Measurements from ENCODE around the gene TPCN2. TPM values are rescaled to one million over a fixed set of nuclear protein-coding genes. Genes with fewer than 3 reads are reported as not detected.

The TPCN2 gene
- total and polyA plus RNA-seq, 12 donors: 3.4 to 19.2 (median 7.8) TPM

DNA sequence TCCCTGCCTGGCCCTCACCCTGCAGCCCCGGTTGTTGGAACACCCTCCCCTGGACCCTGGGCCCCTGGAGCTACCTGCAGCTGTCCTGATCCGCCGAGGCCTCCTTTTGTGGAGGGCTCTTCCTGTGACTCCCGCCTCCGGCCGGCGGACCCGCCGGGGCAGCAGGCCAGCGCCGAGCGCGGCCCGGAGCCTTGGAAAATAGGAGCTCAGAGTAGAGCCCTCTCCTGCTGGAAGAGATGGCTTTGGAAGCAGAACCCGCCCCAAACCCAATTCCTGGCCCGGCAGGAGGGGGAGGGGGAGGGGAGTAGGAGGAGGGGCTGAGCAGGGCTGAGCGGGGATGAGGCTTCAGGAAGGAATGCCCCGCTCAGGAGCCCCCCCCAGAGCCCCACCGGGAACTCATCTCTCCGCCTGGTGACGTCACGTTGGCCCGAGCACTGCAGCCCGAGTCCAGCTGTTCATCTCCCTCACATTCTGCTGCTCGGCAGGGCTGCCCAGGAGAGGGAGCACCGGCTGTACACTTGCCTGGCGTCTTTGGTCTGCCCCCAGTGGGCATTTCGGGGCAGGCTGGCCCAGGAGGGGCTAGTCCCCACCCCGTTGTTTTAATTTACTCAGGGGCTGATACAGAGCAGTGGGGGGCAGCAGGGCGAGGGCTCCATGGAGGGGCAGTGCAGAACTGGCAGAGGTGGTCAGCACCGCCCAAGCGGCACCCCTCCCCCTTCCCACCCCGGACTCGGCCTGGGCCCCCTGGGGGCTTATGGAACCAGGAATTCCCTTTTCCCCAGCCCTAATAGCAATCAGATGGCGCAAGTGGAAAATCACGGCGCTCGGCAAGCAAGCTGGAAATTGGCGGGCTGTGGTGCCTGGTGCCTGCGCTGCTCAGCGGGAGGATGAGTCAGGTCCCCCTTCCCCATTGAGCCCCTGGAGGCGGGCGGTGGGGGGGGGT is 35.5 kb upstream of the TPCN2 start, which contains the start of gene MRGPRF:
MRGPRF (minus strand) TSS at position 238 of the 943 bp plus-strand sequence. CDS start 3,345 bp downstream, outside the sequence.
- Histone ChIP-seq H3K27me3 (peaks cover 0 to 54% (median 35%) of the 10 kb centered on the region in 7 donors), H3K36me3 (no peaks in the 10 kb centered on the region), H3K27ac (peak within 1 kb of the TSS; percentile 35 to 86 (median 80)), H3K9me3 (no peaks in the 10 kb centered on the region), H3K4me1 (peaks cover 5 to 64% (median 37%) of the 10 kb centered on the region in 9 donors), H3K4me3 (peak within 1 kb of the TSS; percentile 10 to 55 (median 51))
- ATAC-seq (peak; percentile 64 to 76 (median 68)), DNase-seq (peak; percentile 88 to 92)
- 23 to 31% methylated on average over 43 of the region's 43 CpGs for WGBS, 2 donors
- TF ChIP-seq, protein P1, sequence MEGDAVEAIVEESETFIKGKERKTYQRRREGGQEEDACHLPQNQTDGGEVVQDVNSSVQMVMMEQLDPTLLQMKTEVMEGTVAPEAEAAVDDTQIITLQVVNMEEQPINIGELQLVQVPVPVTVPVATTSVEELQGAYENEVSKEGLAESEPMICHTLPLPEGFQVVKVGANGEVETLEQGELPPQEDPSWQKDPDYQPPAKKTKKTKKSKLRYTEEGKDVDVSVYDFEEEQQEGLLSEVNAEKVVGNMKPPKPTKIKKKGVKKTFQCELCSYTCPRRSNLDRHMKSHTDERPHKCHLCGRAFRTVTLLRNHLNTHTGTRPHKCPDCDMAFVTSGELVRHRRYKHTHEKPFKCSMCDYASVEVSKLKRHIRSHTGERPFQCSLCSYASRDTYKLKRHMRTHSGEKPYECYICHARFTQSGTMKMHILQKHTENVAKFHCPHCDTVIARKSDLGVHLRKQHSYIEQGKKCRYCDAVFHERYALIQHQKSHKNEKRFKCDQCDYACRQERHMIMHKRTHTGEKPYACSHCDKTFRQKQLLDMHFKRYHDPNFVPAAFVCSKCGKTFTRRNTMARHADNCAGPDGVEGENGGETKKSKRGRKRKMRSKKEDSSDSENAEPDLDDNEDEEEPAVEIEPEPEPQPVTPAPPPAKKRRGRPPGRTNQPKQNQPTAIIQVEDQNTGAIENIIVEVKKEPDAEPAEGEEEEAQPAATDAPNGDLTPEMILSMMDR (IDR thresholded peaks at IDR 0.05): peak in 7 of 9 donors; percentile 10 to 62 (median 49)
- intact Hi-C loops (cut with DNase I): no loop called here

DNA sequence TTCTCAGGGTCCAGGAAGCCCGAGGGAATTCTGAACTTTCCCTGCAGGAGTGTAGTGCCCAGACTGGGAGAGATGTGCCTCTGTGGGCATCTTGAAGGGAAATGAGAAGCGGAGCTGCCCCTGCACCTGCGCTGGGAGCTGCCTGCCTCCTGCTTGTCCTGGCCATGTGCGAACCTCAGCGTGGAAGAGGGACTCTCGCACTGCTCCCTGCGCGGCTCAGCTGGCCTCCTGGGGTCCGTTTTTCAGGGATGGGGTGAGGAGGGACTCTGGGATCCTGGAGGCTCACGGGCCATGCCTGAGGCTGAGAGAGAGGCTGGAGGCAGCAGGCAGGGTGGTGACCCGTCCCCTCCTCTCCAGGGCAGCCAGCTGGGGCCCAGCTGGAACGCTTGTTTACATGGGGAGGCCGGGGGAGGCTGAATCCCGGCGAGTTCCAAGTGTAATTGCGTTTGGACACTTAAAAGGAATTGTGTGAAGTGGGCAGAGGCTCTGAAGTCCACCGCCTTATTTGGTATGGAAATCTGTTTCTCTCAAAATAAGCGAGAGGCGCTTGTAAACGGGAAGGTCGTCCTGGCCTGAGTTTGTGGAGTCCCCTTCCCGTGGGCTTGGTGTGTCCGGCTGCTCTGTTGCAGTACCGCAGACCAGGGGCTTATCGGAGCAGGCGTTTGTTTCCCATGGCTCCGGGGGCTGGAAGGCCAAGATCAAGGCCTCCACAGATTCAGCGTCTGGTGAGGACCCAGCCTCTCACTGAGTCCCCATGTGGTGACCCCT is 34.5 kb upstream of the TPCN2 start:
- WGBS, 2 donors: 49 to 54% methylated on average over 28 of the region's 28 CpGs
- TF ChIP-seq, protein P1 (IDR thresholded peaks at IDR 0.05): no peak
- DNase-seq (peak; percentile 61 to 80), ATAC-seq (peak in 7 of 8 donors; percentile 41 to 69 (median 60))
- Histone ChIP-seq H3K4me3 (peak overlapping the region in 7 of 10 donors; percentile 41 to 55 (median 53)), H3K4me1 (peaks cover 5 to 54% (median 34%) of the 10 kb centered on the region in 9 donors), H3K27ac (peak overlapping the region in 9 of 10 donors; percentile 72 to 86 (median 80)), H3K27me3 (peaks cover 0 to 54% (median 35%) of the 10 kb centered on the region in 7 donors), H3K9me3 (no peaks in the 10 kb centered on the region), H3K36me3 (no peaks in the 10 kb centered on the region)
- intact Hi-C loops (cut with DNase I): no loop called here

DNA sequence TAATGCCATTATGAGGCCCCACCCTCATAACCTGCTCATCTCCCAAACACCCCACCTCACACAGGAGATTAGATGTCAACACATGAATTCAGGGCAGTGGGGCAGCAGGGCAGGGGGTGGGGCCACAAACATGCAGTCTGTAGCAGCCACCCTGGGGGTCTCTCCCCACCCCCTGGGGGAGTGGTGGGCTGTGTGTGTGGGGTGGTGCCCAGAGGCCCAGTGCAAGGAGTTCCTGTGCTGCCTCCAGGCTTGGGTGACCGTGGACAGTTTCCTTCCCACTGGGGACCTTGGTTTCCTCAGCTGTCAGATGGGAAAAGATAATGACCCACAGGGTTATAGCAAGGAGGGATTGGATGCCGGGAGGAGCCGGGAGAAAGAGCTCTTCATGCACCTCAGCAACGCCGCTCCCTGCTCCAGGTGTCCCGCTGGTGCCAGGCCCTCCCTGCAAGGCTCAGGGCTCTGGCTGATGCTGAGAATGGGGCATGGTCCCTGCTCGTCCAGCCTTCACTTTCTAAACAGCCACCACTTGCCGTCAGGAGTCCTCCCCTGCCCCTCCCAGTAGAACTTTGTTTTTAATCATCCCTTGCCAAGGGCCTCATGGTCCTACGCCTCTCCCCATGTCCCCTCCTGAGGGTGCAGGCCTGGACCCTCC is 33.7 kb upstream of the TPCN2 start:
- ATAC-seq (no peak), DNase-seq (no peak)
- Histone ChIP-seq H3K27ac (peak overlapping the region in 8 of 10 donors; percentile 76 to 86 (median 80)), H3K9me3 (no peaks in the 10 kb centered on the region), H3K27me3 (peaks cover 0 to 52% (median 35%) of the 10 kb centered on the region in 7 donors), H3K4me3 (no peak overlapping the region), H3K4me1 (peaks cover 5 to 47% (median 32%) of the 10 kb centered on the region in 9 donors), H3K36me3 (no peaks in the 10 kb centered on the region)
- WGBS, 2 donors: 85 to 90% methylated on average over 9 of the region's 9 CpGs
- TF ChIP-seq, protein P1 (IDR thresholded peaks at IDR 0.05): no peak
- intact Hi-C loops (cut with DNase I): no loop called here

Data from heart right ventricle (tissue), 16 donors.